ENCODE measurements around the gene KREMEN2. TPM values are rescaled to one million over a fixed set of nuclear protein-coding genes. Genes with fewer than 3 reads are reported as not detected.
A peak's percentile ranks its signal among the peaks of the same experiment; 100 is the strongest.

The KREMEN2 gene
- total RNA-seq, 2 donors from 2014 or later = 5.0 to 8.4 TPM

DNA sequence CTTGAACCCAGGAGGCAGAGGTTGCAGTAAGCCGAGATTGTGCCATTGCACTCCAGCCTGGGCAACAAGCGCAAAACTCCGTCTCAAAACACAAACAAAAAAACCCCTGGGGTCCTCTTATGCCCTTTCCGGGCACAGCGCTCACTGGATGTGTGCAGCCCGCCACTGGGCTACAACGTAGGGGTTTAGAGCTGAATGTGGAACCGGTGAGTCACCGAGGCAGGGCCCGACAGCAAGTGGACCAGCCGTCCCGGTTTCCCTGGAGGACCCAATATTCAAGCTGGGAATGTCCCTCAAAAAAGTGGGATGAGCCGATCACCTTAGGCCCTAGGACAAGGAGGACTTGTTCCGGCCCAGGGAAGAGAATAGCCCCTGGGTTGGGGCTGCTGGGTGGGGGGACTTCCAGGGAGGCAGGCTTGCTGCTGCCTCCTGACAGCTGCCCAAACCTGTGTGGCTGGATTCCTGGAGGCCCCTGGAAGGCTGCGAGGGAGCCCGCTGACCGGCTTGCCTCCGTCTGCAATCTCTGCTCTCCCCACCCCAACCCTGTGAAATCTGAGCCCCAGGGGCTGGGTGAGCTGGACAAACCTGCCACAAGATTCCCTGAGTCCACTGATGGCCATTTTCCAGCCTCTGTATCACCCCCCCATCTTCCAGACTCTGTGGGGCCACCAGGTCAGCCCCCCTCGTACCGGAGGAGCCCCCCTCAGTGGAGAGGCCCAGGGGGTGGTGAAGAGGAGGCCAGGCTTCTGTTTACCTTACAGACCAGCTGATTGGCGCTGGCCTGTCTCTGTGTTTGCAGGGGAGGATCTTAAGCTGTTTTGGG lies 45.7 kb downstream of the KREMEN2 start:
- TF ChIP-seq, protein P1, sequence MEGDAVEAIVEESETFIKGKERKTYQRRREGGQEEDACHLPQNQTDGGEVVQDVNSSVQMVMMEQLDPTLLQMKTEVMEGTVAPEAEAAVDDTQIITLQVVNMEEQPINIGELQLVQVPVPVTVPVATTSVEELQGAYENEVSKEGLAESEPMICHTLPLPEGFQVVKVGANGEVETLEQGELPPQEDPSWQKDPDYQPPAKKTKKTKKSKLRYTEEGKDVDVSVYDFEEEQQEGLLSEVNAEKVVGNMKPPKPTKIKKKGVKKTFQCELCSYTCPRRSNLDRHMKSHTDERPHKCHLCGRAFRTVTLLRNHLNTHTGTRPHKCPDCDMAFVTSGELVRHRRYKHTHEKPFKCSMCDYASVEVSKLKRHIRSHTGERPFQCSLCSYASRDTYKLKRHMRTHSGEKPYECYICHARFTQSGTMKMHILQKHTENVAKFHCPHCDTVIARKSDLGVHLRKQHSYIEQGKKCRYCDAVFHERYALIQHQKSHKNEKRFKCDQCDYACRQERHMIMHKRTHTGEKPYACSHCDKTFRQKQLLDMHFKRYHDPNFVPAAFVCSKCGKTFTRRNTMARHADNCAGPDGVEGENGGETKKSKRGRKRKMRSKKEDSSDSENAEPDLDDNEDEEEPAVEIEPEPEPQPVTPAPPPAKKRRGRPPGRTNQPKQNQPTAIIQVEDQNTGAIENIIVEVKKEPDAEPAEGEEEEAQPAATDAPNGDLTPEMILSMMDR (conservative IDR thresholded peaks at IDR 0.05) = no peak
- WGBS, 2 experiments (ENCODE audit: insufficient coverage in 1 of 2, insufficient read length in 1 of 2) = 54% methylated on average over 7 to 21 of the region's 21 CpGs
- no peak overlapping the region for H3K4me3 ChIP-seq (ENCODE audit: low read length)
- H3K9me3 ChIP-seq (ENCODE audit: control insufficient read depth, low read length) = no peaks in the 10 kb centered on the region
- H3K36me3 Mint-ChIP-seq (ENCODE audit: low read depth) = peaks cover 4% of the 10 kb centered on the region
- peaks cover 33% of the 10 kb centered on the region for H3K4me1 ChIP-seq (ENCODE audit: control insufficient read depth, insufficient read depth, low read length)
- peaks cover 21% of the 10 kb centered on the region for H3K27me3 Mint-ChIP-seq (ENCODE audit: insufficient read depth)
- H3K36me3 ChIP-seq (ENCODE audit: control insufficient read depth, insufficient read depth, low read length) = peaks cover 2% of the 10 kb centered on the region
- DNase-seq = peak; percentile 95
- H3K4me1 Mint-ChIP-seq = peaks cover 58% of the 10 kb centered on the region
- H3K9ac ChIP-seq (ENCODE audit: extremely low read depth, low read length, poor library complexity, severe bottlenecking) = no peak overlapping the region
- no peak overlapping the region for H3K27ac ChIP-seq (ENCODE audit: low read depth, low read length)
- no peaks in the 10 kb centered on the region for H3K9me3 Mint-ChIP-seq
- H3K4me3 Mint-ChIP-seq = peak overlapping the region; percentile 51
- H3K27ac Mint-ChIP-seq = peak overlapping the region; percentile 98
- H3K27me3 ChIP-seq (ENCODE audit: control insufficient read depth, insufficient read depth, low read length, poor library complexity, severe bottlenecking) = no peaks in the 10 kb centered on the region

DNA sequence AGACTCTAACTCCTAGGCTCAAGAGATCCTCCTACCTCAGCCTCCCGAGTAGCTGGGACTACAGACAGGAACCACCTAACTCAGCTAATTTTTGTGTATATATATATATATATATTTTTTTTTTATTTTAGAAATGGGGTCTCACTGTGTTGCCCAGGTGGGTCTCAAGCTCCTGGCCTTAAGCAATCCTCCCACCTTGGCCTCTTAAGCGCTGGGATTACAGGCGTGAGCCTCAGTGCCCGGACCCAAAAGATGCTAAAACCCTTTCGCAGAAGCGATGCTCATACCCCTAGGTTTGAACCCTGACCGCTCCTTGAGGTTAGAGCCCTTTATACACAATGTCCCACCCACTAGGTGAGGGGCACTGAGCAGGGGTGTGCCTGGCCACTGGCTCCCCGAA lies 46.4 kb downstream of the KREMEN2 start:
- Mint-ChIP-seq H3K4me1 (peaks cover 59% of the 10 kb centered on the region), H3K36me3 (ENCODE audit: low read depth) (peaks cover 10% of the 10 kb centered on the region), H3K4me3 (no peak overlapping the region), H3K9me3 (no peaks in the 10 kb centered on the region), H3K27ac (peak overlapping the region; percentile 98), H3K27me3 (ENCODE audit: insufficient read depth) (peaks cover 21% of the 10 kb centered on the region)
- Histone ChIP-seq H3K27ac (ENCODE audit: low read depth, low read length) (no peak overlapping the region), H3K9me3 (ENCODE audit: control insufficient read depth, low read length) (no peaks in the 10 kb centered on the region), H3K27me3 (ENCODE audit: control insufficient read depth, insufficient read depth, low read length, poor library complexity, severe bottlenecking) (no peaks in the 10 kb centered on the region), H3K4me3 (ENCODE audit: low read length) (no peak overlapping the region), H3K36me3 (ENCODE audit: control insufficient read depth, insufficient read depth, low read length) (peaks cover 8% of the 10 kb centered on the region), H3K9ac (ENCODE audit: extremely low read depth, low read length, poor library complexity, severe bottlenecking) (no peak overlapping the region), H3K4me1 (ENCODE audit: control insufficient read depth, insufficient read depth, low read length) (peaks cover 33% of the 10 kb centered on the region)
- TF ChIP-seq, protein P1 (conservative IDR thresholded peaks at IDR 0.05) = no peak
- 96 to 97% methylated on average over 6 to 7 of the region's 8 CpGs for whole genome bisulfite sequencing, 2 experiments (ENCODE audit: insufficient coverage in 1 of 2, insufficient read length in 1 of 2)
- DNase-seq = no peak

DNA sequence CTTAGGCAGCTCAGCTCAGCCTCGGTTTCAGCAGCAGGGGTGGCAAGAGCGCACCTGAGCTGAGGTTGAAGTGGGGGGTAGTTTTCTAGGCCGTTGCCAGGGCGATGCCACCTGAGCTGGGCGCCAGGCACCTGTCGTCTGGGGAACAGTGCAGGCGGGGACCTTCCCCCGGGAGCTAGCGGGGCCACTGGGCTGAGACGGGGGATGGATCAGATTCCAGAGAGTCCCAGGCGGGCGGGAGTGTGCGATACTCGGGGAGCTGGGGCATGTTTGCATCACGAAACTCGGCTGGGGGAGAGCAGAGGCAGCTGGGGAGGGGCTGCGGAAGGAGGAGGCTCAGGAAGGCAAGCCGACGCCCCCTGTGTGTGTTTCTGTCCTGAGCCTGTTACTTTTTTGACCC lies 48.2 kb downstream of the KREMEN2 start:
- Mint-ChIP-seq H3K4me1 (peaks cover 49% of the 10 kb centered on the region), H3K36me3 (ENCODE audit: low read depth) (peaks cover 22% of the 10 kb centered on the region), H3K27ac (no peak overlapping the region), H3K27me3 (ENCODE audit: insufficient read depth) (peaks cover 21% of the 10 kb centered on the region), H3K4me3 (peak overlapping the region; percentile 39), H3K9me3 (no peaks in the 10 kb centered on the region)
- Histone ChIP-seq H3K9me3 (ENCODE audit: control insufficient read depth, low read length) (no peaks in the 10 kb centered on the region), H3K9ac (ENCODE audit: extremely low read depth, low read length, poor library complexity, severe bottlenecking) (no peak overlapping the region), H3K27ac (ENCODE audit: low read depth, low read length) (no peak overlapping the region), H3K4me3 (ENCODE audit: low read length) (no peak overlapping the region), H3K36me3 (ENCODE audit: control insufficient read depth, insufficient read depth, low read length) (peaks cover 15% of the 10 kb centered on the region), H3K27me3 (ENCODE audit: control insufficient read depth, insufficient read depth, low read length, poor library complexity, severe bottlenecking) (no peaks in the 10 kb centered on the region), H3K4me1 (ENCODE audit: control insufficient read depth, insufficient read depth, low read length) (peaks cover 24% of the 10 kb centered on the region)
- peak; percentile 73 for DNase-seq
- 53 to 58% methylated on average over 6 to 19 of the region's 19 CpGs for WGBS, 2 experiments (ENCODE audit: insufficient coverage in 1 of 2, insufficient read length in 1 of 2)
- TF ChIP-seq, protein P1 (conservative IDR thresholded peaks at IDR 0.05) = no peak
